ENCODE measurements around the gene SSTR3.
"Not testable (repeated sequence)": the region's sequence is repeated elsewhere in the genome, so short reads cannot be mapped to it uniquely, and the experiment has no call there.

SSTR3 gene

DNA sequence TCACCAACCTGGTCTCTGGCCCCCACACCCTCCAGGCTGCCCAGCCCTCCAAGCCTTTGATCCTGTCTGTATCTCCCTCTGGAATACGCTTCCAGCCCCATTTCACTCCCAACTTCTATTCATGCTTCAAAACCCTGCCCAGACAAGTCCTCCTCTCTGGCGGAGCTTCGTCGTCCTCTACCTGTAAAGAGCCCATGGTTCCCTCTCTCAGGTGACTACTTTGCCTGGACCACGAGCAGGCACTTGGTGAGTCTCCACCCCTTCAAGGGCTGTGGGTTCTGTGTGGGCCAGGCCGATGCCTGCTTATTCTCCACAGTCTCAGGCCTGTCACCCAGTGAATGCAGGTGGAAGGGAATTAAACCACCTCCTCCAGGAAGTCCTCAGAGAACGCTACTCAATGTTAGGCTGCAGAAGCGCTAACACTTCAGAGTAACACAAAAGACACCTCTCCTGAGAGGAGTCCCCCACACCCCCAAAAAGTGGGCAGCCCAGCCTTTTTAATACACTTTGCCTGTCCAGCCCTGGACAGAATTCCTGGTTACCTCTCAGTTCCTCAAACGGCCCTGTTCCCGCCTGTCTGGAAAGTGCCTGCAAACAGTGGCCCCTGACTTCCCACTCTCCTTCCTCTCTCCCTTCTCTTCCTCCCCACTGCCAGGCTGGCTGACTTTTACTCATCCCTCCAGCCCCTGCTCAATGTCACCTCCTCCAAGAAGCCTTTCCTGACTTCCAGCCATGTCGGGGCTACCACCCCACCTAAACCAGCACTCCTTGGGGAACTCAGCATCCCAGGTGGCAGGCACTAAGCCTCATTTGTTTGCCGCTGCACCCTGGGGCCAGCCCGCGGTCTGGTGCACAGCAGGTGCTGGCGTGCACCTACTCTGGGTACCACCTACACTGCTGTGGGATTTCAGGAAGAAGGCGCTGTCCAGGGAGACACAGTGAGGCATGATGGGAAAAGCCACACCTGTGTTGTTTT, 22.7 kb upstream of the SSTR3 start:
- H3F3A ChIP-seq (ENCODE audit: insufficient read depth), result no peaks in the 10 kb centered on the region; the same call in 1 of the 2 replicates
- peaks cover 9% of the 10 kb centered on the region for H3K79me2 ChIP-seq (ENCODE audit: insufficient read depth, low read length)
- no peak overlapping the region for H3K4me2 ChIP-seq (ENCODE audit: low read depth, low read length, poor library complexity, severe bottlenecking)

DNA sequence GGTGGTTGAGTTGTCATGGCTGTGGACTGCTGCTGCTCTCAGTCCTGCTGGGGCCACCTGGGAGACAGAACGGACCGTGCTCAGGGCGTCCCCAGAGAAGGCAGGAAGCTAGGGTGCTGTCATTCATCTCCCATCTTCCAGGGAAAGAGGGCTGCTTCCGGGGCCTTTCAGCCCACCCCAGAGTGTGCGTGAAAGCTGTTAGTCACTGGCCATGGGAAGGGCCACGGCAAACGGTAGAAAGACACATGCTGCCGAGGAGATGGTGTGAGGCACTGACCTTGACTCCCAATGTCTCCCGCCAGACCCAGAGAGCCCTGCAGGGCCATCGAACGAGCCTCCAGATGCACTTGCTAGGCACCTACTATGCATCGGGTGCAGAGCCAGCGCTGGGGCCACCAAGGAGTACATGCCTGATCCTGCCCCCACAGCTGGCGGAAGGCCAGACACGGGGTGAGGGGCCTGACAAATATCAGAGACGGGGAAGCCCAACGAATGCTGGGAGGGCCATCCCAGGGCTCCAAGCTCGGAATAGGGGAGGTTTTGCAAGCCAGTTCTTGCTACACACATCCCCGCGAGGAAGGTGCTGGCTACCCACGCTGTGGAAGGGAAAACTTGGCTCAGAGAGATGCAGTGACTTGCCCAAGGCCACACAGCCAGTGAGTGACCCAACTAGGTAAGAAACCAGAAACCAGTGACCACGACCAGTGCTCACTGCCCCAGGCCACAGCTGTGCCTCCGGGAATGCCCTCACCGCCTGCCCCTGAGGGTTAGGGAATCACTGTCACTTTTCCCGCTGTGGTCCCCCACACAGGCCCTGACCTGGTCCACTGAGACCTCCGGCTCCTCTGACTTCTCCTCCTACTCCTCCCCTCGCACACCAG, 21.7 kb upstream of the SSTR3 start:
- Histone ChIP-seq H3K27ac (ENCODE audit: low read depth, low read length) (no peak overlapping the region), H3K4me2 (ENCODE audit: low read depth, low read length, poor library complexity, severe bottlenecking) (no peak overlapping the region), H3K27me3 (ENCODE audit: low read length) (no peaks in the 10 kb centered on the region), H3K9me3 (ENCODE audit: insufficient read depth, low read length) (no peaks in the 10 kb centered on the region), H4K20me1 (ENCODE audit: low read depth, low read length) (no peaks in the 10 kb centered on the region), H3F3A (ENCODE audit: insufficient read depth) (no peaks in the 10 kb centered on the region; the same call in 1 of the 2 replicates), H3K79me2 (ENCODE audit: insufficient read depth, low read length) (peaks cover 16% of the 10 kb centered on the region), H2AFZ (ENCODE audit: low read depth, low read length, severe bottlenecking) (no peak overlapping the region), H3K36me3 (ENCODE audit: low read length) (no peaks in the 10 kb centered on the region), H3K4me3 (ENCODE audit: insufficient read depth, low read length, poor library complexity, severe bottlenecking) (no peak overlapping the region), H3K9ac (ENCODE audit: low read length) (no peak overlapping the region), H3K9me2 (replicated peaks; ENCODE audit: insufficient read depth, low read length) (no peaks in the 10 kb centered on the region)
- no peak for TF ChIP-seq EZH2phosphoT487 (conservative IDR thresholded peaks at IDR 0.05; ENCODE audit: low read length)
- TF ChIP-seq, protein P1, sequence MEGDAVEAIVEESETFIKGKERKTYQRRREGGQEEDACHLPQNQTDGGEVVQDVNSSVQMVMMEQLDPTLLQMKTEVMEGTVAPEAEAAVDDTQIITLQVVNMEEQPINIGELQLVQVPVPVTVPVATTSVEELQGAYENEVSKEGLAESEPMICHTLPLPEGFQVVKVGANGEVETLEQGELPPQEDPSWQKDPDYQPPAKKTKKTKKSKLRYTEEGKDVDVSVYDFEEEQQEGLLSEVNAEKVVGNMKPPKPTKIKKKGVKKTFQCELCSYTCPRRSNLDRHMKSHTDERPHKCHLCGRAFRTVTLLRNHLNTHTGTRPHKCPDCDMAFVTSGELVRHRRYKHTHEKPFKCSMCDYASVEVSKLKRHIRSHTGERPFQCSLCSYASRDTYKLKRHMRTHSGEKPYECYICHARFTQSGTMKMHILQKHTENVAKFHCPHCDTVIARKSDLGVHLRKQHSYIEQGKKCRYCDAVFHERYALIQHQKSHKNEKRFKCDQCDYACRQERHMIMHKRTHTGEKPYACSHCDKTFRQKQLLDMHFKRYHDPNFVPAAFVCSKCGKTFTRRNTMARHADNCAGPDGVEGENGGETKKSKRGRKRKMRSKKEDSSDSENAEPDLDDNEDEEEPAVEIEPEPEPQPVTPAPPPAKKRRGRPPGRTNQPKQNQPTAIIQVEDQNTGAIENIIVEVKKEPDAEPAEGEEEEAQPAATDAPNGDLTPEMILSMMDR (IDR thresholded peaks at IDR 0.05; ENCODE audit: insufficient read depth, low read length, poor library complexity, severe bottlenecking), result no peak

More for the DNA sequence above, 22.7 kb upstream of the SSTR3 start:
- H3K4me3 ChIP-seq (ENCODE audit: insufficient read depth, low read length, poor library complexity, severe bottlenecking), result no peak overlapping the region
- no peaks in the 10 kb centered on the region for H3K9me2 ChIP-seq (replicated peaks; ENCODE audit: insufficient read depth, low read length)
- H2AFZ ChIP-seq (ENCODE audit: low read depth, low read length, severe bottlenecking), result no peak overlapping the region
- TF ChIP-seq, protein P1 (IDR thresholded peaks at IDR 0.05; ENCODE audit: insufficient read depth, low read length, poor library complexity, severe bottlenecking), result no peak
- no peak for TF ChIP-seq EZH2phosphoT487 (conservative IDR thresholded peaks at IDR 0.05; ENCODE audit: low read length)
- H3K9ac ChIP-seq (ENCODE audit: low read length), result no peak overlapping the region
- no peaks in the 10 kb centered on the region for H3K27me3 ChIP-seq (ENCODE audit: low read length)
- H3K9me3 ChIP-seq (ENCODE audit: insufficient read depth, low read length), result no peaks in the 10 kb centered on the region
- no peaks in the 10 kb centered on the region for H4K20me1 ChIP-seq (ENCODE audit: low read depth, low read length)
- H3K27ac ChIP-seq (ENCODE audit: low read depth, low read length), result peak overlapping the region; percentile 12; the same call in 1 of the 2 replicates
- no peaks in the 10 kb centered on the region for H3K36me3 ChIP-seq (ENCODE audit: low read length)

DNA sequence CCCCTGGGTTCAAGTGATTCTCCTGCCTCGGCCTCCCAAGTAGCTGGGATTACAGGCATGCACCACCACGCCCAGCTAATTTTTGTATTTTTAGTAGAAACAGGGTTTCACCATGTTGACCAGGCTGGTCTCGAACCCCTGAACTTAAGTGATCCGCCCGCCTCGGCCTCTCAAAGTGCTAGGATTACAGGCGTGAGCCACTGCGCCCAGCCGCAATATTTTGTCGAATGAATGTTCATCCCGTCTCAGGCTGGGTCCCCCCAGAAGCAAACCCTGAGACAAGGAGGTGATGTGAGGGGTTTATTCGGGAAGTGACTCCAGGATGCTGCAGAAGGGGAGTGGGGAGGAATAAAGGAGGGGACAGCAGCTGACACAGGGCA, 21.1 kb upstream of the SSTR3 start:
- not testable (repeated sequence) for H2AFZ ChIP-seq (ENCODE audit: low read depth, low read length, severe bottlenecking); H3K36me3 ChIP-seq (ENCODE audit: low read length); H3K4me3 ChIP-seq (ENCODE audit: insufficient read depth, low read length, poor library complexity, severe bottlenecking); H4K20me1 ChIP-seq (ENCODE audit: low read depth, low read length); H3K9me2 ChIP-seq (replicated peaks; ENCODE audit: insufficient read depth, low read length); H3K9ac ChIP-seq (ENCODE audit: low read length); H3K4me2 ChIP-seq (ENCODE audit: low read depth, low read length, poor library complexity, severe bottlenecking); H3F3A ChIP-seq (ENCODE audit: insufficient read depth); H3K27ac ChIP-seq (ENCODE audit: low read depth, low read length); H3K9me3 ChIP-seq (ENCODE audit: insufficient read depth, low read length); H3K27me3 ChIP-seq (ENCODE audit: low read length)
- peaks cover 16% of the 10 kb centered on the region for H3K79me2 ChIP-seq (ENCODE audit: insufficient read depth, low read length)
